Central memory CD4-positive, alpha-beta T cell (primary cell): ENCODE measurements around the gene COPS9.

ENCODE experiments used
- DNase-seq: peaks from one replicate; pipeline ENCODE4 v3.0.0; 2022

Gene COPS9

DNA sequence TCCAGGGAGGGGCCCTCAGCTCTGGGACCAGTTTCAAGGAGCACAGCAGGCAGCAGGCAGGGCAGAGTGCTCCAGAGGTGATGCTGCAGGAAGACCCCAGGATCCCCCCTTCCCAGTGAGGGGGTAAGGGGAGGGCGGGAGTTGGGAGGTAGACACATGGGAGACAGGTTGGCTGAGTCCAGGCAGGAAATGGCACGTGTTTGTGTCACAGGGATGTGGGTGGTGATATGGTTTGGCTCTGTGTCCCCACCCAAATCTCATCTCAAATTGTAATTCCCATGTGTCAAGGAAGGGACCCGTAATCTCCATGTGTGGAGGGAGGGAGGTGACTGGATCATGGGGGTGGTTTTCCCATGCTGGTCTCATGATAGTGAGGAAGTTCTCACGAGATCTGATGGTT is 29.6 kb upstream of the COPS9 start:
- DNase-seq = no peak

GRCh38 chr2:240165034-240165433 is 28.9 kb upstream of the COPS9 start:
- no peak for DNase-seq

- DNase-seq = no peak
Observed at GRCh38 chr2:240164586-240164985, 28.5 kb upstream of the COPS9 start.

GRCh38 chr2:240163844-240164574 is 27.9 kb upstream of the COPS9 start:
- DNase-seq = no peak

GRCh38 chr2:240162939-240163714 is 27.0 kb upstream of the COPS9 start:
- DNase-seq = no peak

DNA sequence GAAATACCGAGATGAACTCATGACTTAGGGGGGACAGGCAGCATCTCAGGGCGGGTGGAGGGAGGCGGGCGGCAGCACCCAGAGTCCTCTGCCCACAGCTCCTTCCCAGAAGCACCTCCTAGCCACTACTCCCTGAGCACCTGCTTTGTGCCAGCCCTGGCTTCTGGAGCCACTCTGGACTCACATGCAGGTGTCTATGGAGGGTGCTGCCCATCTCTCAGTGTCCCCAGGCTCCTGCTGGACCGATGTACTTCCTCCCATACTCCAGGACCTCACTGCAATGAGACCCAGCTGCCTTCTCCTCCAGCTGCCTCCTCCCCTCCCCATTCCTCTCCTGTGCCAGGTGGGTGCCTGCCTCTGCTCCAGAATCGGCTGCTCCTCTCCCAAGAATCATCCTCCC is 26.4 kb upstream of the COPS9 start:
- DNase-seq = no peak

GRCh38 chr2:240162032-240162431 is 25.9 kb upstream of the COPS9 start:
- DNase-seq = no peak

- DNase-seq = no peak
Observed at GRCh38 chr2:240161087-240161750, 25.1 kb upstream of the COPS9 start.

DNA sequence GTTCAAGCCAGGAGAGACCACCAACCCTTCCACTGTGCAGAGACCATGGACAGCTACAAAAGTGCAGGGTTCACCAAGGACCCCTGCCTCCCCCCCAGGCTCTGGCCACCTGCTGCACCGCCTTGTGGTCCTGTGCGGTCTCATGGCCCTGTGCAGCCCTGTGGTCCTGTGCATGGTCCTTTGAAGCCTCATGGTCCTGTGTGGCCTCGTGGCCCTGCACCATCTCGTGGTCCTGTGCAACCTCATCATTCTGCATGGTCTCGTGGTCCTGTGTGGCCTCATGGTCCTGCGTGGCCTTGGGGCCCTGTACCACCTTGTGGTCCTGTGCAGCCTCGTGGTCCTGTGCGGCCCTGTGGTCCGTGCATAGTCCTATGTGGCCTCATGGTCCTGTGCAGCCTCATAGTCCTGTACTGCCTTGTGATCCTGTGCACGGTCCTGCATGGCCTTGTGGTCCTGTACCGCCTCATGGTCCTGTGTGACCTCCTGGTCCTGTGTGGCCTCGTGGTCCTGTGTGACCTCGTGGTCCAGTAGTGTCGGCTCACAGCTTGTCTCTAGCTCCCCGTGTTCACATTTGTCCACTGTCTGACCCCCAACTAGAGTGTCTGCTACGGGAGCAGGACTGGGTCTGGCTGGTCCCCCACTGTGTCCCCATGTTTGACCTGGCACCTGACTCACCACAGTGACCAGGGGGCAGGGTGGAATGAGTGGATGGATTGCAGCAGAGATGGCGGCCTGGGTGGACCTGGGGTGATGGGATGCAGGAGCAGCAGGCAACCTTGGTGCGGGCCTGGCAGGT is 24.4 kb upstream of the COPS9 start:
- no peak for DNase-seq

DNA sequence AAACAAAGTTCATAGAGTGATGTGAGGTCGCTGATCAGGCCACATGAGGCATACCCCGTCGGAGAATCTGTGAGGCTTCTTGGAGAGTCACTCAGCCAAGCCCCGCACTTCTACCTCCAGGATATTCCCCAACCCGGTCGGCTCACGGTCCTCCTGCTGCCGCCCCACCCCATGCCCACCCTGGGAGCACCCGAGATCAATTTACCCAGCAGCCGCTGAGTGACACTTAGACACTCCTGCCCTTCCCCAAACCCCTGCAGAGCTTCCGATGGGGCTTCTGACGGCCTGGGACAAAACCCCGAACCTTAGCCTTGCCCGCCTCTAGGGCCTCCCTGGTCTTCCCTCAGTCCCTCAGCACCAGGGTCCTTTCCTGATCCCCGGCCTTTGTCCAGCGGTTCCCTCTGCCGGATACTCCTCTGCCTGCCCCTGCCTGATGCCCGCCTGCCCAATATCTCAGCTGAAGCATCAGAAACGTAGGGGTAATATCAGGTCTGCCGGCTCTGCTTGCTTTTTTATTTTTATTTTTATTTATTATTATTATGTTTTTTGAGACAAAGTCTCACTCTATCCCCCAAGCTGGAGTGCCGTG is 23.2 kb upstream of the COPS9 start:
- DNase-seq = no peak

DNA sequence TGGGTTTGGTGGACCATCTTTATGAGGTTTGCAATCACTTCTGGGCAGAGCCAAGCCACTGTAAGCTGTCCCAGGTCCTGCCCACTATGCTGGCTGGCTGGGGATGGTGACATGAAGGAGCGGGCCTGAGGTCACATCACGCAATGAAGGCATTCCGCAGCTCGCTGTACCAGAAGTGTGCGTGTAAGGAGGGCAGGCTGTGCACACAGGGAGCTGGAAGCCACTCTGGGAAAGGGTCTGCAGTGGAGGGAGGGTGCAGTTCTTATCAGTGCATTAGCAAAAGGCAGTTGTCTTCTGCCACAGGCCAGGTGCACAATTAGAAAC is 21.0 kb upstream of the COPS9 start:
- no peak for DNase-seq

DNA sequence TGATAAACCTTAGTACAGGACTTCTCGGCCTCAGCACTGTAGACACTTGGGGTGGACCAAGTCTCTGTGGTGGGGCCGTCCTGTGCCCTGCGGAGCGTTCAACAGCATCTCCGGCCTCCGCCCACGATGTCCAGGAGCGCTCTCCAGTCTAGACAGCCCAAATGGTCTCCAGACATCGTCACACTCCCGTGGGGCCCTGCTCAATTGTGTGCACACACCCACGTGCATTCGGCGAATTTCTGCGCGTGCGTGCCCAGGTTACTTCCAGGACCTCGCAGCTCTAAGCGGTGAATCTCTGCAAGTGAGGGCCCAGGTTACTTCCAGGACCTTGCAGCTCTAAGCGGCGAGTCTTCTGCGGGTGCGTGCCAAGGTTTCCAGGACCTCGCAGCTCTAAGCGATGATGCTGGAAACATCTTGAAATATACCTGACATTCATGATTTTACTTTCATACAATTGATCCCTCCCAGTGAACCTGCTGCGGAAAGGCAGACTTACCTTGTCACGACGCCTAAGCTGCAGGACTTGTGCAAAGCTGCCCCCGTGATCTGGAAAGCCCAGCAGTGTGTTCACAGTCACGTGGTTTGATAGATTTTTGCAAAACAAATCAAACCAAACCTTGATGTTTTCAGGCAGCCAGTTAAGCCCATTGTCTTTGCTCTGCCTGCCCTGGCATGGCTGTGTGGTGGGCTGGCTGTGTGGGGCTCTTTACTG is 20.5 kb upstream of the COPS9 start:
- DNase-seq = no peak

DNA sequence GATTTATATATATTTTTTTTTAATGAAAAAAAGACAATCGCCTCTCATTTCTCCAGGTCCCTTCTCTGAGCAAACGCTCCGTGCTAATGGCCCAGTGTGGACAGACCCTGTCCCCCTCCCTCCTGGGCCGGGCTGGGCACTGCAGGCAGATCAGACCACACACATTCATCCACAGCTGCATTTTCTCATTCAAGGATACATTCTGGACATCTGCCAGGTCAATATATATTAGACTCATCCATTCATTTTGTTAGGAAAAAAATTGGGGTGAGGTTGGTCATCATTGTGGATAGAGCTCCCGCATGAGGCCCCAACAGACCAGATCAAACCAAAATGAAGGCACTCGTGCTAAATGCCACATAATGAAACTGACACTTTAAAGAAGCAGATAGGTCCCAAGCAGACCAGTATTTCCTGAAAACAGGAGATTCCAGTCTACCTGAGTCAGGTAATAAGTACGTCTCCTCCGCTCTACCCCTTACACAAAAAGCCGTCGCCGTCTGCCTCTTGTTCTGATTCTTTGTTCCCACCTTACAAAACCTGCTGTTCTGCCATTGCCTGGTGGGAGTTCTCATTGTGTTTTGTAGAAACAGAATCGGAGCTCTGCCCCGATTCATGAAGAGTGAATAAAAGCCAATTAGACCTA is 19.8 kb upstream of the COPS9 start:
- DNase-seq = no peak

DNA sequence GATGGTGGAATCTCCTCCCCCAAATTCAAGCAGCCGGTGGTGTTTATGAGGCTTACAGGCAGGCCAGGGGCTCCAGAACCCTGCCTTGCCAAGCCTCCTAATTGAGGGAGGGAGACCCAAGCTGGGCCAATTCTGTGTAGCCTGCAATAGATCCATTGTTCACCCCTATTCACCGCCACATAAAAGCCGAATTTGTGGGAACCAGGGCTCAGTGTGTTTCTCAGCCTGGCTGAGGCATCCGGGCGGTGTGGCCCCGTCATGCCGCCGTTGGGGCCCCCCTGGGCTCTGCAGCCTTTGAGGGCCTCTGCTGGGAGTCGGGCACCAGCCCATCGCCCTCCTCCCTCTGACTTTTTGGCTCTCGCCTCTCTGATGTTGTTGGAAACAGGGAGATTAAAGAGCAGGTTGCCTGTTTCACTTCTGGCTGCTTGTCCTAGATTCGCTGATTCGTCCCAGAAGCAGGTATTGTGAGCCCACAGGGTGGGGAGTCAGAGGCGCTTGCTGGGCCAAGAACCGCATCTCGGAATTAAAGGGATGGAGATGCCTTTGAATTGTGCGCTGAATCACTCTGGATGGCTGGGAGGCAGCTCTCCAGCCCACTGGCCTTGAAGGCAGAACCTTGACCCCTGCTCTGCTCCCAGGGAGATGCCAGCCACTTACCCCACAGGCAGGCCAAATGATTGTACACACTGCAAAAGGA is 19.1 kb upstream of the COPS9 start:
- DNase-seq = no peak

DNA sequence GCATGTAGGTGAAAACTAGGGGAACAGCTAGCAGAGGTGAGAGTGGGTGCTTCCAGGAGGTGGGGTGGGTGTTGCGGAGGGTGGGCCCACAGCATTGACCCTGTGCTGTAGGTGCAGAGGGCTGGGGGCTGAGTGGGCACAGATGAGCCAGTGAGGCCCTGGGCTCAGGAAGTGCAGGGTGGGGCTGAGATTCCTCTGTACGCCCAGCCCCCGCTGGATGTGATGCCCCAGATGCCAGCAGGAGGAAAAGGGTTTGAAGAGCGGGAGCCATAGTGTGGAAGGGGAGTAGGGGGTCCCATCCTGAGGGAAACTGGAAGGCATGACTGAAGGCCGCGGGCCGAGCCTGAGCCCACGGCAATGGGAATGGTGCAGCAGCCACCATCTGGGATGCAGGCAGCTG is 18.5 kb upstream of the COPS9 start:
- no peak for DNase-seq

DNA sequence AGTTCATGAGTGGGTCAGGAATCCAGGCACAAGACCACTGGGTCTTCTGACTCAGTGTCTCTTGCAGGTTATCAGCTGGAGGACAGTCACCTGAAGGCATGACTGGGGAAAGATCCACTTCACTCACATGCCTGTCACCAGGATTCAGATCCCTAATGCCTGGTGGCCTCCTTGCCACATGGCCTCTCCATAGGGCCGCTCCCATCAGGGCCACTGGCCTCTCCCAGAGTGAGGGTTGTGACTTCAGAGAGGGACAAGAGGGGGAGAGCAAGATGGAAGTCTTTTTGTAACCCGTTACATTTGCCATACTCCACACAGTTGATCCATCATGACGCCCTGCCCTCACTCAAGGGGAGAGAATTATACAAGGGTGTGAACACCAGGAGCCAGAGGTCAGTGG is 17.3 kb upstream of the COPS9 start:
- DNase-seq = no peak

GRCh38 chr2:240151477-240152031 is 15.4 kb upstream of the COPS9 start:
- no peak for DNase-seq

DNA sequence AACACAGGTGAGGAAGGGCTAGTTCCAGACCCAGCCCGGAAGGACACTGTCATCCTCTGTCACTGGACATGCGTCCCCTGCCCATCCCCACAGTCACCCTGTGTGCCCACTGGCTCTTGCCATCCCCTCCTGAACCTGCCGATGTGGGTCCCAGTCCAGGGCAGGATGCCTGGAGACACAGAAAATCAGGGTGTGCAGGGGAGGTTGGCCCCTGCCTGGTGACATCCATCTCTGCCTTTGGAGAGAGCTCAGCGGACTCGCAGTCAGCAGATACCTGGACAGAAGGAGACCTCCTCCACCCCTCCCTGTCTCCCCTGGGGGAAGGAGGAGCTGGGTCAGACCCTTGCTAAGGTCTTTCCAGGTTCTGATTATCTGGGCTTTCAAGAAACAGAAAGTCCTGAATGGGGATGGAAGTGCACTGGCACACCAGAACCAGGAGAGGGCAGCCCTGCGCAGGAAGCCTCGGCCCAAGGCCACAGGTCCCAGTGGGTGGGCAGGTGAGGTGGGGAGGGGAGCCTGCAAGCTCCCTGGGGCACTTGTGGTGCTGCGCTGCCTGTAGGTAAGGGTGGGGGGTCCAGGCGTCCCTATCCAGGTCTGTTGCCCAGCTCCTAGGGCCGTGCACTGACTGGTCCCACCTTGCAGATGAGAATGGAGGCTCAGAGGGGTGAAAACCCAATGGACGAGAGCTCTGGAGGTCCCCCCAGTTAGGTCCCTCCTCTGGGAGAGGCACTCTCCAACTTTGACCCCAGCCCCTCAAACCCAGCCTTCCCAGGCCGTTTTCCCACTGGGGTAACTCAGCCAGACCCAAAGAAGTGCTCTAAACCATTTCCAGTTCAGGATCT is 14.1 kb upstream of the COPS9 start:
- no peak for DNase-seq

DNA sequence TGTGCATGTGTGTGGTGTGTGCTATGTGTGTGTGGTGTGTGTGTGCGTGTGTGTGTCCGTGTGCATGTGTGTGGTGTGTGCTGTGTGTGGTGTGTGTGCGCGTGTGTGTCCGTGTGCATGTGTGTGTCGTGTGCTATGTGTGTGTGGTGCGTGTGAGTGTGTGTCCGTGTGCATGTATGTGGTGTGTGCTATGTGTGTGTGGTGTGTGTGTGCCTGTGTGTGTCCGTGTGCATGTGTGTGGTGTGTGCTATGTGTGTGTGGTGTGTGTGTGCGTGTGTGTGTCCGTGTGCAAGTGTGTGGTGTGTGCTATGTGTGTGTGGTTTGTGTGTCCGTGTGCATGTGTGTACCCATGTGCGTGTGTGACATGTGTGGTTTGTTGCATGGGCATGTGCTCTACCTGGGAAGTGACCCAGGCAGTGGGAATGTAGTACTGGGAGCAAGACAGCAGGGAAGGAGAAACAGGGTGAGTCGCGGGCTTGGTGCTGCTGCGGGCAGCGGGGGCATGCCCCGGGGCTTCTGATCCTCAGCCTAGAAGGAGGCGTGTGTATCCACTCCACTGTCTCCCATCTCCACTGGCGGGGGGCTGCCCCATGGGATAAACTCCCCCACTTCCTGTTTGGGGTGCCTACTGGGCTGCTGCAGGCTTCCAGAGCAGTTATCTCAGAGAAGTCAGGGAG is 11.9 kb upstream of the COPS9 start:
- no peak for DNase-seq
